B cell (primary cell): Measurements from ENCODE around the gene IL4. TPM values are rescaled to one million over a fixed set of nuclear protein-coding genes. Genes with fewer than 3 reads are reported as not detected.

ENCODE experiments used
- ATAC-seq: fragments of 200-7000 bp; cut with Tn5 transposase; one replicate; pipeline ENCODE4 v1.10.0; 2021; ENCODE audit warnings: low read depth, mild to moderate bottlenecking, moderate number of reproducible peaks, moderate library complexity
- CTCF ChIA-PET: fragments of 350-600 bp; sonication (Branson Sonifier 250); formaldehyde crosslinking; loops from one replicate; lab custom pipeline; 2021; ENCODE audit warnings: antibody characterized with exemption, inconsistent platforms; lab: Charles Lee
- POLR2A ChIA-PET: fragments of 350-600 bp; sonication (Branson Sonifier 250); formaldehyde crosslinking; loops from one replicate; lab custom pipeline; 2021; ENCODE audit warnings: antibody characterized with exemption; lab: Charles Lee
- DNase-seq: peaks from one replicate; pipeline ENCODE4 v3.0.0; 2013
- H2AFZ ChIP-seq: 2 replicates; pipeline ENCODE4 v1.6.1; 2012; ENCODE audit warnings: mild to moderate bottlenecking, low read depth, low read length; ENCODE audit not compliant: insufficient read depth, poor library complexity, severe bottlenecking
- H3K27ac ChIP-seq, 2 donors: 1 replicate in 1 of 2; 2 replicates in 1 of 2; pipeline ENCODE4 v1.5.1; 2012 to 2013; ENCODE audit warnings: low read length in 2 of 2, mild to moderate bottlenecking in 2 of 2, moderate library complexity in 1 of 2
- H3K27me3 ChIP-seq, 4 experiments: fragments of 200-600 bp in 1 of 4; sonication (generic) in 1 of 4; replicated peaks in 1 of 4; 1 replicate in 2 of 4; 2 replicates in 2 of 4; pipeline versions ENCODE4 v1.6.1 to v1.7.0; 2013 to 2016; ENCODE audit warnings: low read length in 3 of 4, mild to moderate bottlenecking in 2 of 4, mixed read lengths in 1 of 4, moderate library complexity in 1 of 4; ENCODE audit not compliant: insufficient read depth in 4 of 4, control insufficient read depth in 3 of 4; ENCODE audit errors: control extremely low read depth in 1 of 4
- H3K36me3 ChIP-seq, 2 experiments: replicated peaks in 1 of 2; 1 replicate in 1 of 2; 2 replicates in 1 of 2; pipeline versions ENCODE4 v1.6.1 to v1.7.1; 2013; ENCODE audit warnings: low read length in 1 of 2; ENCODE audit not compliant: insufficient read depth in 2 of 2, control insufficient read depth in 1 of 2; ENCODE audit errors: control extremely low read depth in 1 of 2, extremely low read depth in 1 of 2
- H3K4me1 ChIP-seq, 2 donors: fragments of 200-600 bp in 1 of 2; sonication (generic) in 1 of 2; 1 replicate in 1 of 2; 2 replicates in 1 of 2; pipeline versions ENCODE4 v1.5.1 to v1.6.1; 2013 to 2017; ENCODE audit warnings: low read length in 2 of 2; ENCODE audit not compliant: control insufficient read depth in 2 of 2, insufficient read depth in 2 of 2
- H3K4me2 ChIP-seq: replicated peaks from 2 replicates; pipeline ENCODE3; 2012; ENCODE audit warnings: mild to moderate bottlenecking, low read depth, low read length; ENCODE audit not compliant: poor library complexity, severe bottlenecking
- H3K4me3 ChIP-seq, 5 experiments: fragments of 200-600 bp in 1 of 5; sonication (generic) in 1 of 5; 1 replicate in 3 of 5; 2 replicates in 2 of 5; pipeline versions ENCODE4 v1.5.1 to v1.7.0; 2011 to 2016; ENCODE audit warnings: low read length in 4 of 5, mild to moderate bottlenecking in 4 of 5, low read depth in 2 of 5, control low read depth in 1 of 5, moderate library complexity in 1 of 5; ENCODE audit not compliant: insufficient read depth in 1 of 5; ENCODE audit errors: control extremely low read depth in 1 of 5, extremely low read depth in 1 of 5
- H3K79me2 ChIP-seq: fragments of 200-600 bp; sonication (generic); one replicate; pipeline ENCODE4 v1.6.0; 2016; ENCODE audit warnings: low read length; ENCODE audit not compliant: control insufficient read depth, insufficient read depth
- H3K9ac ChIP-seq: fragments of 200-600 bp; sonication (generic); 2 replicates; pipeline ENCODE4 v1.6.1; 2017; ENCODE audit warnings: mild to moderate bottlenecking, low read length, moderate library complexity
- H3K9me3 ChIP-seq, 3 donors: one replicate each; pipeline versions ENCODE4 v1.6.1 to v1.7.1; 2013; ENCODE audit warnings: low read length in 2 of 3; ENCODE audit not compliant: control insufficient read depth in 2 of 3, insufficient read depth in 1 of 3; ENCODE audit errors: control extremely low read depth in 1 of 3
- H4K20me1 ChIP-seq: 2 replicates; pipeline ENCODE4 v1.6.0; 2012; ENCODE audit warnings: mild to moderate bottlenecking, low read length; ENCODE audit not compliant: insufficient read depth, control insufficient read depth, poor library complexity, severe bottlenecking
- H3K27ac Mint-ChIP-seq: one replicate; pipeline ENCODE4 v1.8.0; 2021; ENCODE audit warnings: mixed read lengths
- H3K27me3 Mint-ChIP-seq: one replicate; pipeline ENCODE4 v1.8.0; 2021; ENCODE audit warnings: mixed read lengths
- H3K4me1 Mint-ChIP-seq: one replicate; pipeline ENCODE4 v1.8.0; 2021; ENCODE audit warnings: mixed read lengths
- H3K4me3 Mint-ChIP-seq: one replicate; pipeline ENCODE4 v1.8.0; 2021; ENCODE audit warnings: mixed read lengths
- H3K9me3 Mint-ChIP-seq: one replicate; pipeline ENCODE4 v1.8.0; 2022; ENCODE audit warnings: mixed read lengths; ENCODE audit not compliant: insufficient read depth
- CTCF ChIP-seq: fragments of 200-600 bp; IDR thresholded peaks from one replicate; pipeline ENCODE4 v1.8.0; 2022; ENCODE audit warnings: antibody characterized with exemption, mild to moderate bottlenecking
- EZH2 ChIP-seq: IDR thresholded peaks from 2 replicates; pipeline ENCODE4 v1.6.1; 2012; ENCODE audit warnings: borderline replicate concordance, low read depth, mild to moderate bottlenecking, moderate library complexity, low read length; ENCODE audit not compliant: insufficient read depth, poor library complexity, severe bottlenecking
- WGBS: methylation state at CpG from one replicate; pipeline ENCODE4 v1.1.5; 2013; ENCODE audit warnings: missing lambda C conversion rate; ENCODE audit not compliant: insufficient coverage; 5-methylcytosine and 5-hydroxymethylcytosine counted together
- intact Hi-C: fragments of 100-400 bp; cut with micrococcal nuclease; formaldehyde crosslinking; loops from one replicate; pipeline ENCODE4 v1.10.0; 2022
- polyA plus RNA-seq: library from polyadenylated mRNA; depleted of rRNA; stranded (reverse); fragments of >200 nt; gene quantifications from 2 replicates; pipeline ENCODE4 v1.2.3, GENCODE V29; 2012
- total RNA-seq, 2 donors: library from RNA; stranded (reverse); fragments of 120-200 nt in 1 of 2; gene quantifications; 1 replicate in 1 of 2; 2 replicates in 1 of 2; pipeline versions ENCODE4 v1.2.3 to v1.2.4, GENCODE V29; 2013 to 2022

IL4 gene
- total and polyA plus RNA-seq, 2 donors (not counting 1 experiment from before 2014, with no cell fraction given) = not detected

GRCh38 chr5:132665574-132666080 is 8.2 kb upstream of the IL4 start:
- Mint-ChIP-seq H3K4me1 (peaks cover 30% of the 10 kb centered on the region), H3K4me3 (no peak overlapping the region), H3K27ac (no peak overlapping the region), H3K9me3 (no peaks in the 10 kb centered on the region), H3K27me3 (peaks cover 5% of the 10 kb centered on the region)
- H3K4me2 ChIP-seq = no peak overlapping the region
- no peak overlapping the region for H3K27ac ChIP-seq
- intact Hi-C loops = no loop called here
- no peaks in the 10 kb centered on the region for H3K36me3 ChIP-seq
- peaks cover 0 to 16% of the 10 kb centered on the region in 2 donors for H3K4me1 ChIP-seq
- WGBS = 98% methylated on average over 14 of the region's 21 CpGs
- H3K79me2 ChIP-seq = no peaks in the 10 kb centered on the region
- H2AFZ ChIP-seq = no peak overlapping the region
- H3K4me3 ChIP-seq = no peak overlapping the region
- DNase-seq (no peak), ATAC-seq (no peak)
- H3K9ac ChIP-seq = no peak overlapping the region
- peaks cover 0 to 2% (median 0%) of the 10 kb centered on the region in 3 donors for H3K9me3 ChIP-seq
- CTCF ChIA-PET = no interaction called here
- no peaks in the 10 kb centered on the region for H4K20me1 ChIP-seq
- POLR2A ChIA-PET = no interaction called here
- H3K27me3 ChIP-seq = no peaks in the 10 kb centered on the region
- no peak for TF ChIP-seq EZH2
- no peak for TF ChIP-seq CTCF

GRCh38 chr5:132666310-132667123 is 7.3 kb upstream of the IL4 start:
- Histone ChIP-seq H4K20me1 (no peaks in the 10 kb centered on the region), H3K79me2 (no peaks in the 10 kb centered on the region), H3K9me3 (peaks cover 0 to 5% (median 0%) of the 10 kb centered on the region in 3 donors), H3K4me3 (no peak overlapping the region), H2AFZ (no peak overlapping the region), H3K9ac (no peak overlapping the region), H3K4me1 (peaks cover 0 to 12% of the 10 kb centered on the region in 2 donors), H3K27ac (no peak overlapping the region), H3K36me3 (no peaks in the 10 kb centered on the region), H3K4me2 (no peak overlapping the region), H3K27me3 (peaks cover 0 to 3% (median 0%) of the 10 kb centered on the region in 4 experiments)
- WGBS = 92% methylated on average over 11 of the region's 16 CpGs
- Mint-ChIP-seq H3K27me3 (peaks cover 9% of the 10 kb centered on the region), H3K4me3 (no peak overlapping the region), H3K9me3 (no peaks in the 10 kb centered on the region), H3K4me1 (peaks cover 24% of the 10 kb centered on the region), H3K27ac (no peak overlapping the region)
- ChIA-PET CTCF (interaction anchor here (1.1 kb wide), 1 partner anchor 18 kb away, joined by 3 read pairs; no protein-coding TSS in a partner anchor), POLR2A (no interaction called here)
- no peak for DNase-seq
- intact Hi-C loops = no loop called here
- TF ChIP-seq EZH2 (no peak), CTCF (no peak)
- ATAC-seq = no peak
